HG03571 (cell line): ENCODE measurements around the gene SCO2.
"Not testable (repeated sequence)": the region's sequence is repeated elsewhere in the genome, so short reads cannot be mapped to it uniquely, and the experiment has no call there.

Experiments
- ATAC-seq: cut with Tn5 transposase; IDR thresholded peaks from one replicate; pipeline ENCODE4 v1.9.1; 2021; ENCODE audit not compliant: unreplicated experiment

Gene SCO2

GRCh38 chr22:50551160-50551752, 25.9 kb upstream of the SCO2 start:
- no peak for ATAC-seq

GRCh38 chr22:50550395-50550794, 25.0 kb upstream of the SCO2 start:
- no peak for ATAC-seq

GRCh38 chr22:50548921-50549790, 23.8 kb upstream of the SCO2 start:
- no peak for ATAC-seq

- no peak for ATAC-seq
These were observed 22.9 kb upstream of the SCO2 start for GRCh38 chr22:50548040-50548920.

GRCh38 chr22:50547263-50547985, 22.0 kb upstream of the SCO2 start:
- ATAC-seq = no peak

- ATAC-seq = no peak
These were observed 21.2 kb upstream of the SCO2 start for GRCh38 chr22:50546326-50547262.

GRCh38 chr22:50545522-50546325, 20.3 kb upstream of the SCO2 start, which contains the start of gene KLHDC7B:
TSS of gene KLHDC7B (plus strand) at chr22:50545899. CDS start at chr22:50546244, 345 bp downstream.
- no peak for ATAC-seq

- no peak for ATAC-seq
These were observed 19.4 kb upstream of the SCO2 start for GRCh38 chr22:50544746-50545253.

- no peak for ATAC-seq
These were observed 18.8 kb upstream of the SCO2 start for GRCh38 chr22:50544078-50544745.

- no peak for ATAC-seq
These were observed 17.1 kb upstream of the SCO2 start for GRCh38 chr22:50542416-50542927.

GRCh38 chr22:50541667-50542026, 16.2 kb upstream of the SCO2 start:
- ATAC-seq = not testable (repeated sequence)

GRCh38 chr22:50540381-50540780, 15.0 kb upstream of the SCO2 start:
- ATAC-seq = no peak

GRCh38 chr22:50537765-50538164, 12.4 kb upstream of the SCO2 start:
- ATAC-seq = no peak

- no peak for ATAC-seq
These were observed 10.8 kb upstream of the SCO2 start for GRCh38 chr22:50536226-50536625.

GRCh38 chr22:50535113-50535512, 9.7 kb upstream of the SCO2 start:
- no peak for ATAC-seq

GRCh38 chr22:50533856-50534711, 8.7 kb upstream of the SCO2 start:
- not testable (repeated sequence) for ATAC-seq
